HG02885 (cell line): ENCODE measurements around the gene STX2.
A peak's percentile ranks its signal among the peaks of the same experiment; 100 is the strongest.
"Not testable (repeated sequence)": the region's sequence is repeated elsewhere in the genome, so short reads cannot be mapped to it uniquely, and the experiment has no call there.

Experiments
- ATAC-seq: cut with Tn5 transposase; IDR thresholded peaks from one replicate; pipeline ENCODE4 v1.9.1; 2021; ENCODE audit warnings: mild to moderate bottlenecking; ENCODE audit not compliant: unreplicated experiment, poor library complexity

STX2 gene

DNA sequence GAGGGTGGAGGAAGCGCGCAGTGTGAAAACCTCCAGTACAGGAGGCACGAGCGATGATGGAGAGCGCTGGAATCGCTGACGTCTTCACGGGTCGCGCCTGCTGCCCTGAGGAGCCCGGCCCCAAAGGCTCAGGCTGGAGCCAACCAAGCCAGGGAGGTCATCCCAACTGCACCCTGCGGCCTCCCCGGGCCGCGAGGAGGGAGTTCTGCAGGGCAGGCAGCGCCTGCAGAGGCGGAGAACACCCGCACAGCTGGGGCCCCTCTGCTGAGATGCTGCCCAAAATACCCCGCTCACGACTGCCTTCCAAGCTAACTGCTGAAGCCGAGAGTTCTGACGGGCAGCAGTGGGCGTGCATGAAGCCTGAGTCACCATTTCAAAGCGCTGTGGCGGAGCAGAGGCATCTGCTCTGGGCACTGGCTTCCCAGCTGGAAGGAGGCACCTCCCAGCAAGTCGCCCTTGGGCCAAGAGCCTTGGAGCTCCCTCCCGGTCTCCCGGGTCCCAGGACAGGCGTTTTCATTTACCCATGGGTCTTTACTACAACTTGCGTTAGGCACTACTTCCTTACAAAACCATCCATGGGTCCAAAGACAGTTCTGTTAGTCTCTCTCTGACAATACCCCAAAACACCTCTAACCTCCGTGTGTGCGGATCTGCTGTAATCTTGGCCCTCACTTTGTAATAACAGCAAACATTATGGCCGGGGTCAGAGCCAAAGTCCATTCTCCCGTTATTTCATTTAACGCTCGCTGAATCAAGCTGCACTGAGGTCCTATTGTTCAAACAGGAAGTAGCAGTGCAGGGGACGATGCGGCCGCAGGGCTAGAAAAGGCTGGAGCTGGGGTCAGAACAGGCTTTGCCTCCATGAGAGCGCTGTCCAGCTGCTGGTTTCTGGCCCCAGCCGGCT is 62.8 kb downstream of the STX2 start:
- no peak for ATAC-seq

DNA sequence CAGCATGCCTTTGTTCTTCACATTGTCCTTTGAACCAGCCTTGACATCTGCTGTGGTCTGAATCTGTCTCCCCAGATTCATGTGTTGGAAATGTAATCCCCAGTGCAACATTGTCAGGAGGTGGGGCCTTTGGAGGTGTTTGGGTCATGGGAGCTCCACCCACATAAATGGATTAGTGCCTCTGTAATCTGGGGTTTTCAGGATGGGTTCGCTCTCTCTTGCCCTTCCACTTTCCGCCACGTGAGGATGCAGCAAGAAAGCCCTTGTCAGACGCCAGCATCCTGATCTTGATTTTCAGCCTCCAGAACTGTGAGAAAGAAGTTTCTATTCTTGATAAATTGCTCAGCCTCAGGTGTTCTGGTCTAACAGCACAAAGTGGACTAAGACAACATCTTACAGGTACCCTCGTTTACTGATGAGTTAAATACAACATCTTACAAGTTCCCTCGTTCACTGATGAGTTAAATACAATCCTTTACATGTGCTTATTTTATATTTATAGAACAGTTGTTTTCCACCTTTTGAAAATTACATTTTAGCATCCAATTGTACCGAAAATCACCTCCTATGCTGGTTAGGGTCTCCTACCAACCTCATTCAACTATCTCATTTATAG is 68.5 kb downstream of the STX2 start:
- ATAC-seq, result no peak

DNA sequence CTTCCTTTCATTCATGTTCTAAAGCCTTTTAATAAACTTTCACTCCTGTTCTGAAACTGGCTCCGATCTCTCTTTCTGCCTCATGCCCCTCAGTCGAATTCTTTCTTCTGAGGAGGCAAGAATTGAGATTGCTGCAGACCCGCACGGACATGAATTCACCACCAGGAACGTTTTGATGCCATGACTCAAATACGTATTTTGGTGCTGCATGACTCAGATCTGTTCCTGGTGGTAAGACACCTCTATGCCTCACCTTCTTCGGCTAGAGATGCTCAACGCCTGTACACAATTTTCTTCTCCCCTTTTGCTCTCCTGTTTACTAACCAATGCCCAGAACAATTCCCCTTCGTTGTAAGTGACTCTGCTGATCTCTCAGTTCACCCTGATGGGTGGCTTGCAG is 70.9 kb downstream of the STX2 start:
- no peak for ATAC-seq

GRCh38 chr12:130766470-130766869 is 72.6 kb downstream of the STX2 start:
- ATAC-seq, result no peak

DNA sequence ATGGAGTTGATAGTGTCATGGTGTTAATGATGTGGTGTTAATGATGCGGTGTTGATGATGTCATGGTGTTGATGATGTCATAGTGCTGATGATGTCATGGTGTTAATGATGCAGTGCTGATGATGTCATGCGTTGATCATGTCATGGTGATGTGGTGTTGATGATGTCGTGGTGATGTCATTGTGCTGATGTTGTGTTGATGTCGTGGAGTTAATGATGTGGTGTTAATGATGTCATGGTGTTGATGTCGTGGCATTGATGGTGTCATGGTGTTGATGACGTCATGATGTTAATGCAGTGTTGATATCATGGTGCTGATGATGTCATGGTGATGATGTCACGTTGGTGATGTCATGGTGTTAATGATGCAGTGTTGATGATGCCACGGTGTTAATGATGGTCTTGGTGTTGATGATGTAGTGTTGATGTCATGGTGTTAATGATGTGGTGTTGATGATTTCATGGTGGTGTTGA is 73.8 kb downstream of the STX2 start:
- no peak for ATAC-seq

GRCh38 chr12:130764475-130765185 is 74.4 kb downstream of the STX2 start:
- ATAC-seq, result no peak

GRCh38 chr12:130764073-130764472 is 75.0 kb downstream of the STX2 start:
- no peak for ATAC-seq

GRCh38 chr12:130762319-130762675 is 76.8 kb downstream of the STX2 start:
- ATAC-seq, result no peak

GRCh38 chr12:130761537-130762318 is 77.3 kb downstream of the STX2 start:
- peak; percentile 61 for ATAC-seq

DNA sequence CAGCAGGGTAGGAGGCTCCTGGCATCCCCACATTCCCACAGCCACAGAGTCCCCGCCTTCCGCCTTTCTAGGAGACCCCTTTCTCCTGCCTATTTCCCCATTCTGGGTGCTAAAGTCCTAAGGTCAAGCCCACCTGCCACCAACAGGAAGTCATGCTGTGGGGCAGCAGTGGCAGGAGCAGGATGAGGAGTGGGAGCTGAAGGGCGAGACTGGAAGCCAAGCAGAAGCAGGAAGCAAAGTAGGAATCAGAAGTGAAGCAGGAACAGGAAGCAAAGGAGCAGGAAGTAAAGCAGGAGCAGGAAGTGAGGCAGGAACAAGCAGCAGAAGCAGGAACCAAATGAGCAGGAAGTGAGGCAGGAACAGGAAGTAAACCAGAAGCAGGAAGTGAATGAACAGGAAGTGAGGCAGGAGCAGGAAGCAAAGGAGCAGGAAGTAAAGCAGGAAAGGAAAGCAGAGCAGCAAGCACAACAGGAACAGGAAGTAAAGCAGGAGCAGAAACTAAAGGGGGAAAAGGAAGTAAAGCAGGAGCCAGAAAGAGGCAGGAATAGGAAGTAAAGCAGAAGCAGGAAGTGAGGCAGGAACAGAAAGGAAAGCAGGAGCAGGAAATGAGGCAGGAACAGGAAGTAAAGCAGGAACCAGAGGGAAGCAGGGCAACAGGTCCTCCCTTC is 84.7 kb downstream of the STX2 start:
- ATAC-seq, result no peak

DNA sequence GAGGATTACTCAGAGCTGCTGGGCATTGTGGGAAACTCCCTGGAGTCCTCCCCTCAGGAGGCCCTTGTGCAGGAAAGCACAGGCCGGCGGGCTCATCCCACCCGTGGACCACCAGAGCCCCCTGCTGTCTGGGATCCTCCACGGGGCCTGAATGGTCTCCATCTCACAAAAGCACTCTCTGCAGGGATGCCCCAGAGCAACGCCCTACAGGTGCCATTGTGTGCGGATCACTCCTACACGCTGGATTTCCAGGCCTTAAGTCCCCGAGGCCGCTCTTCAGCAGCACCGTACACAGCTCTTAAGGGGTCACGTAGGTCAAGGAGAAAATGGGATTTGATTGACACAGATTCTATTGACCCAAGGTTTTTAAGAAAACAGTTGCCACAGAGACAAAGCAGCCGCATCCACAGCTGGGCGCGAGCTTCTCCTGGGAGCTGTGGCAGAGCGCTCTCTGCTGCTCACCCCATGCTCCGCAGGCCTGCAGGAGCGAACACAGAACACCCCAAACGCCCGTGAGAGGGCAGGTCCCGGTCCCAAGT is 86.3 kb downstream of the STX2 start:
- no peak for ATAC-seq

DNA sequence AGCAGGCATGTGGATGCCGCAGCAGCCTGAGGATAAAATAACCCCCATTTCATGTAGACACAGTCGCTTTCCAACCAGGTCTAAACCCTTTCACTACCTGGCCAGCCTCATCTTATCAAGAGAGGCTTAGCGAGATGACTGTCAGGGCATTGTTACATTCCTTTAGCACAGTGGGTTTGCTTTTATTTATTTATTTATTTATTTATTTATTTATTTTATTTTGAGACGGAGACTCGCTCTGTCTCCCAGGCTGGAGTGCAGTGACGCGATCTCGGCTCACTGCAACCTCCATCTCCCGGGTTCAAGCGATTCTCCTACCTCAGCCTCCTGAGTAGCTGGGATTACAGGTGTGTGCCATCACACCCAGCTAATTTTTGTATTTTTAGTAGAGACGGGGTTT is 87.0 kb downstream of the STX2 start:
- ATAC-seq, result not testable (repeated sequence)

DNA sequence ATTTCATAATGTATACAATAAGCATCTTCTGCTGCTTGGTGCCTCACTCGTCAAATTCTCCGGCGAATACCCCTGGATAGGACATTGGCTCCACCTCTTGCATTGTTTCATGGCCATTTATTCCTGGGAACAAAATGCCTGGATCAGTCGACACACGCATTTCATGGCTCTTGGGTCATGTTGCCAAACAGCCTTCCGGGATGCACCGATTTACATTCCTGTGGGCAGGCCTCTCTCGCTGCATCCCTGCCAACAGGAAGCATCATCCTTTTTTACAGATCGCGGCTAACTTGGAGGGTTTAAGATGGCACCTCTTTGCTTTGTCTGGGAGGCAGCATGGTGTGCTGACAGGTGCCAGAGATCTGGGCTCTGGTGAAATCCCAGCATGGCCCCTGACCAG is 90.3 kb downstream of the STX2 start:
- no peak for ATAC-seq

- ATAC-seq, result peak; percentile 86
Measured at GRCh38 chr12:130747867-130748740, 90.9 kb downstream of the STX2 start.

DNA sequence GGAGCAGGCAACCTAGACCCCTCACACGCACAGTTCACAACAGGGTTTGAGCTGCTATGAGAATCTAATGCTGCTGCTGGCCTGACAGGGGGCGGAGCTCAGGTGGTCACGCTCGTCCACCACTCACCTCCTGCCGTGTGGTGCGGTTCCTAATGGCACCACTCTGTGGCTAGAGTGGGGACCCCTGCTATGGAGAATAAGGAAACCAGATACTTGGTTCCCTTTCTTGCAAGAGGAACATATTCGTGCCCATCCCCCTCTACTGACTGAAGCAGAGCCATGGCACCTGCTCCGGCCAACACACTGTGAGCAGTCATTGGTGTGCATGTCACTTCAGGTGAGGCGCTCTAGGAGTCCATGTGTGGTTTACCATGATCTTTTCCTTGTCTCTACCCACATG is 92.5 kb downstream of the STX2 start:
- no peak for ATAC-seq

- ATAC-seq, result no peak
Measured at GRCh38 chr12:130745921-130746320, 93.1 kb downstream of the STX2 start.

DNA sequence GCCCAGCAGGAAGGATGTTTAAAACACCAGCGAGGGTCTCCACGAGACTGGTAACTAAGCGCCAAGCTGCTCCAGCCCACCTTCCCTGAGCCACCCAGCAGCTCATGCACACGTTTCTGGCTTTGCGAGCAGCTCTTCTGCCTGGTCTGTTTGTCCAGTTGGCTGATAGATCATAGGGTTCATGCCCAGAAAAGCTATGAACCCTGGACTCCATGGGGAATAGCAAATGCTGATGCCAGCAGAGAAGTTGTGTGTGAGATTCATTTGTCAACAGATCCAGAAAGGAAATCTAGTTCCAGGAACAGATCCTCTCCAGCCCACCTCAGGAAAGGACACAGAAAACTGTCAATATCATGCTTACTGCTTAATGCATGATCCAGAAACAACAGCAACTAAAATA is 94.8 kb downstream of the STX2 start:
- no peak for ATAC-seq

- ATAC-seq, result no peak
Measured at GRCh38 chr12:130743606-130744005, 95.4 kb downstream of the STX2 start.

- ATAC-seq, result no peak
Measured at GRCh38 chr12:130743176-130743575, 95.9 kb downstream of the STX2 start.
